HCT116 (cell line): Measurements from ENCODE around the gene BRSK1. TPM values are rescaled to one million over a fixed set of nuclear protein-coding genes. Genes with fewer than 3 reads are reported as not detected.

Source experiments
- ATAC-seq: fragments of 200-7000 bp; cut with Tn5 transposase; 2 replicates; pipeline ENCODE4 v1.9.1; 2020; ENCODE audit warnings: mild to moderate bottlenecking, moderate library complexity
- BruUV-seq: library from RNA; stranded (reverse); fragments of 400-500 nt; replicated peaks from 2 replicates; lab custom pipeline; 2021; lab: Mats Ljungman, UMichigan
- CTCF ChIA-PET: fragments of 300-600 bp; sonication (Branson Sonifier 250); formaldehyde crosslinking; loops from one replicate; lab custom pipeline; 2021; ENCODE audit warnings: antibody characterized with exemption; lab: Charles Lee
- POLR2A ChIA-PET: fragments of 300-600, 350-600 bp; sonication (Branson Sonifier 250); formaldehyde crosslinking; loops from one replicate; lab custom pipeline; 2021; ENCODE audit warnings: antibody characterized with exemption; lab: Charles Lee
- RAD21 ChIA-PET, 2 experiments: fragments of 300-600 bp; sonication (Branson Sonifier 250); formaldehyde crosslinking; loops; one replicate each; lab custom pipeline; 2023; ENCODE audit warnings: low total read pairs in 2 of 2; ENCODE audit not compliant: uncharacterized antibody in 2 of 2, unreplicated experiment in 2 of 2, low non-redundant PET in 1 of 2; lab: Charles Lee
- DNase-seq: peaks from one replicate; pipeline ENCODE4 v3.0.0-alpha.2; 2010; ENCODE audit warnings: low read depth, low spot score
- H2AFZ ChIP-seq: fragments of 200-600 bp; shearing (Covaris generic), sonication (generic); 2 replicates; pipeline ENCODE4 v1.6.1; 2017; ENCODE audit warnings: low read depth, mixed run types, mixed read lengths, antibody characterized with exemption, low read length; ENCODE audit not compliant: poor library complexity, severe bottlenecking
- H3K27ac ChIP-seq: 2 replicates; pipeline ENCODE4 v1.5.1; 2012; ENCODE audit warnings: low read depth, low read length
- H3K27me3 ChIP-seq: fragments of 200-600 bp; sonication (generic); 2 replicates; pipeline ENCODE4 v1.6.1; 2016; ENCODE audit warnings: mixed run types, low read length, mixed read lengths; ENCODE audit not compliant: insufficient read depth
- H3K36me3 ChIP-seq, 2 experiments: fragments of 200-500 bp in 1 of 2; fragments of 200-600 bp in 1 of 2; sonication (Bioruptor generic) in 1 of 2; sonication (generic) in 1 of 2; 2 replicates each; pipeline versions ENCODE4 v1.5.1 to v1.6.1; 2014 to 2016; ENCODE audit warnings: low read length in 2 of 2, inconsistent platforms in 1 of 2, mixed read lengths in 1 of 2, mixed run types in 1 of 2; ENCODE audit not compliant: insufficient read depth in 2 of 2, control insufficient read depth in 1 of 2
- H3K4me1 ChIP-seq, 2 experiments: fragments of 200-600 bp in 1 of 2; sonication (generic) in 1 of 2; 2 replicates each; pipeline versions ENCODE4 v1.5.1 to v1.6.1; 2012 to 2017; ENCODE audit warnings: low read length in 2 of 2, inconsistent platforms in 1 of 2, mild to moderate bottlenecking in 1 of 2, mixed read lengths in 1 of 2, mixed run types in 1 of 2, moderate library complexity in 1 of 2; ENCODE audit not compliant: insufficient read depth in 2 of 2, control insufficient read depth in 1 of 2
- H3K4me2 ChIP-seq: fragments of 200-600 bp; sonication (generic); 2 replicates; pipeline ENCODE4 v1.6.1; 2017; ENCODE audit warnings: mixed run types, low read length, mixed read lengths
- H3K4me3 ChIP-seq, 2 experiments: fragments of 200-600 bp in 1 of 2; sonication (generic) in 1 of 2; replicated peaks in 1 of 2; 2 replicates each; pipeline ENCODE4 v1.5.1; 2011 to 2016; ENCODE audit warnings: low read length in 2 of 2, control low read depth in 1 of 2, low read depth in 1 of 2, mild to moderate bottlenecking in 1 of 2, mixed read lengths in 1 of 2, mixed run types in 1 of 2
- H3K79me2 ChIP-seq: fragments of 200-600 bp; sonication (generic); 2 replicates; pipeline ENCODE4 v1.6.1; 2017; ENCODE audit warnings: mild to moderate bottlenecking, mixed run types, low read length, moderate library complexity, mixed read lengths; ENCODE audit not compliant: insufficient read depth
- H3K9ac ChIP-seq: fragments of 200-600 bp; sonication (generic); 2 replicates; pipeline ENCODE4 v1.6.1; 2016; ENCODE audit warnings: low read length, mixed read lengths
- H3K9me2 ChIP-seq: fragments of 200-600 bp; sonication (generic), shearing (Covaris generic); 2 replicates; pipeline ENCODE4 v1.6.1; 2017; ENCODE audit warnings: mixed run types, mild to moderate bottlenecking, moderate library complexity; ENCODE audit not compliant: insufficient read depth
- H3K9me3 ChIP-seq, 2 experiments: fragments of 200-500 bp in 1 of 2; fragments of 200-600 bp in 1 of 2; sonication (Bioruptor generic) in 1 of 2; sonication (generic) in 1 of 2; 2 replicates each; pipeline ENCODE4 v1.6.1; 2014 to 2017; ENCODE audit warnings: low read length in 2 of 2, mixed read lengths in 2 of 2, inconsistent platforms in 1 of 2, low read depth in 1 of 2, mild to moderate bottlenecking in 1 of 2, mixed run types in 1 of 2, moderate library complexity in 1 of 2; ENCODE audit not compliant: control insufficient read depth in 1 of 2, insufficient read depth in 1 of 2
- H4K20me1 ChIP-seq: fragments of 200-600 bp; sonication (generic), shearing (Covaris generic); 2 replicates; pipeline ENCODE4 v1.6.1; 2017; ENCODE audit warnings: mixed run types, mild to moderate bottlenecking, moderate library complexity; ENCODE audit not compliant: insufficient read depth
- CEBPB ChIP-seq: IDR thresholded peaks from 2 replicates; pipeline ENCODE4 v1.6.1; 2012; ENCODE audit warnings: low read depth
- CTCF ChIP-seq, 3 experiments: fragments of 200-600 bp in 1 of 3; sonication (generic) in 1 of 3; IDR thresholded peaks in 2 of 3; conservative IDR thresholded peaks in 1 of 3; 2 replicates each; pipeline ENCODE4 v1.5.1; 2012 to 2017; ENCODE audit warnings: low read depth in 2 of 3, low read length in 2 of 3, antibody characterized with exemption in 1 of 3, borderline replicate concordance in 1 of 3, control low read depth in 1 of 3, mild to moderate bottlenecking in 1 of 3, mixed read lengths in 1 of 3, mixed run types in 1 of 3, moderate library complexity in 1 of 3; ENCODE audit not compliant: insufficient read depth in 1 of 3
- ELF1 ChIP-seq: IDR thresholded peaks from 2 replicates; pipeline ENCODE4 v1.6.1; 2012; ENCODE audit warnings: low read depth, borderline replicate concordance
- EZH2 ChIP-seq: fragments of 200-600 bp; sonication (generic); IDR thresholded peaks from 2 replicates; pipeline ENCODE4 v1.6.1; 2017; ENCODE audit warnings: antibody characterized with exemption, mixed run types
- JUND ChIP-seq: IDR thresholded peaks from 2 replicates; pipeline ENCODE4 v1.6.1; 2012
- MAX ChIP-seq: IDR thresholded peaks from 2 replicates; pipeline ENCODE4 v1.6.1; 2012
- POLR2AphosphoS5 ChIP-seq: IDR thresholded peaks from 2 replicates; pipeline ENCODE4 v1.6.1; 2011; ENCODE audit warnings: mild to moderate bottlenecking, low read depth, low read length, moderate library complexity
- REST ChIP-seq: IDR thresholded peaks from 2 replicates; pipeline ENCODE4 v1.6.1; 2012; ENCODE audit warnings: low read depth
- SP1 ChIP-seq: IDR thresholded peaks from 2 replicates; pipeline ENCODE4 v1.6.1; 2012; ENCODE audit warnings: low read depth
- SRF ChIP-seq: IDR thresholded peaks from 2 replicates; pipeline ENCODE4 v1.6.1; 2012; ENCODE audit warnings: low read depth
- YY1 ChIP-seq: IDR thresholded peaks from 2 replicates; pipeline ENCODE4 v1.6.1; 2011; ENCODE audit warnings: low read length, low read depth, moderate library complexity, mild to moderate bottlenecking; ENCODE audit not compliant: insufficient replicate concordance; ENCODE audit errors: extremely low read depth
- ZBTB33 ChIP-seq: IDR thresholded peaks from 2 replicates; pipeline ENCODE4 v1.6.1; 2011; ENCODE audit warnings: mild to moderate bottlenecking, low read length, moderate library complexity; ENCODE audit not compliant: insufficient replicate concordance; ENCODE audit errors: extremely low read depth
- ZNF274 ChIP-seq: fragments of 200-500 bp; sonication (Bioruptor generic); IDR thresholded peaks from 2 replicates; pipeline ENCODE4 v1.6.1; 2014; ENCODE audit warnings: mild to moderate bottlenecking, low read depth, low read length, inconsistent platforms
- intact Hi-C: fragments of 100-400 bp; cut with micrococcal nuclease; formaldehyde crosslinking; loops from 2 replicates; pipeline ENCODE4 v1.10.0; 2022
- total RNA-seq: library from RNA; stranded (reverse); gene quantifications from one replicate; pipeline ENCODE4 v1.2.1, GENCODE V29; 2021; ENCODE audit not compliant: unreplicated experiment

BRSK1 gene
- total RNA-seq, 1 experiment from 2014 or later: 33.3 TPM

GRCh38 chr19:55265723-55266386, 17.9 kb upstream of the BRSK1 start:
- DNase-seq (no peak), ATAC-seq (no peak)
- H3K9ac ChIP-seq: no peak overlapping the region
- H3K4me2 ChIP-seq: no peak overlapping the region
- ChIA-PET RAD21 (no interaction called here), POLR2A (no interaction called here), CTCF (no interaction called here)
- H3K4me3 ChIP-seq: no peak overlapping the region
- H3K9me3 ChIP-seq: no peaks in the 10 kb centered on the region
- no peak overlapping the region for H2AFZ ChIP-seq
- no peaks in the 10 kb centered on the region for H4K20me1 ChIP-seq
- H3K4me1 ChIP-seq: no peaks in the 10 kb centered on the region
- no peaks in the 10 kb centered on the region for H3K9me2 ChIP-seq
- H3K27me3 ChIP-seq: no peaks in the 10 kb centered on the region
- BruUV-seq: no TSS peak
- no peak overlapping the region for H3K27ac ChIP-seq
- no peaks in the 10 kb centered on the region for H3K79me2 ChIP-seq
- H3K36me3 ChIP-seq: peaks cover 0 to 4% of the 10 kb centered on the region in 2 experiments; a peak in 1 of 4 replicates
- TF ChIP-seq SP1 (no peak), ZBTB33 (no peak), EZH2 (no peak), JUND (no peak), CEBPB (no peak), YY1 (no peak), MAX (no peak), POLR2AphosphoS5 (no peak), REST (no peak), ZNF274 (no peak), SRF (no peak), ELF1 (no peak), CTCF (IDR thresholded peaks at IDR 0.05 in 2 of 3, conservative IDR thresholded peaks at IDR 0.05 in 1 of 3; ENCODE audit: borderline replicate concordance in 1 of 3, insufficient read depth in 1 of 3, low read depth in 2 of 3, low read length in 2 of 3) (no peak)
- intact Hi-C loops: no loop called here
